ENCODE data around the gene CNTNAP2.

CNTNAP2 gene

GRCh38 chr7:147412782-147413556, 1296.4 kb downstream of the CNTNAP2 start:
- DNase-seq = no peak

GRCh38 chr7:147413557-147413870, 1296.9 kb downstream of the CNTNAP2 start:
- no peak for DNase-seq

GRCh38 chr7:147415991-147416390, 1299.4 kb downstream of the CNTNAP2 start:
- no peak for DNase-seq

GRCh38 chr7:147418966-147419365, 1302.4 kb downstream of the CNTNAP2 start:
- no peak for DNase-seq

- no peak for DNase-seq
Observed at GRCh38 chr7:147423875-147424274, 1307.3 kb downstream of the CNTNAP2 start.

GRCh38 chr7:147428075-147428474, 1311.5 kb downstream of the CNTNAP2 start:
- DNase-seq = no peak

GRCh38 chr7:147429961-147430360, 1313.4 kb downstream of the CNTNAP2 start:
- no peak for DNase-seq

- no peak for DNase-seq
Observed at GRCh38 chr7:147432079-147432478, 1315.5 kb downstream of the CNTNAP2 start.

- no peak for DNase-seq
Observed at GRCh38 chr7:147432576-147432975, 1316.0 kb downstream of the CNTNAP2 start.

- DNase-seq = no peak
Observed at GRCh38 chr7:147436718-147437117, 1320.1 kb downstream of the CNTNAP2 start.

- no peak for DNase-seq
Observed at GRCh38 chr7:147438216-147438615, 1321.6 kb downstream of the CNTNAP2 start.

- DNase-seq = no peak
Observed at GRCh38 chr7:147443942-147444341, 1327.3 kb downstream of the CNTNAP2 start.

GRCh38 chr7:147452816-147453215, 1336.2 kb downstream of the CNTNAP2 start:
- no peak for DNase-seq

- no peak for DNase-seq
Observed at GRCh38 chr7:147465223-147465622, 1348.6 kb downstream of the CNTNAP2 start.

GRCh38 chr7:147472556-147472955, 1356.0 kb downstream of the CNTNAP2 start:
- no peak for DNase-seq

GRCh38 chr7:147474862-147475261, 1358.3 kb downstream of the CNTNAP2 start:
- no peak for DNase-seq

- no peak for DNase-seq
Observed at GRCh38 chr7:147477526-147477925, 1360.9 kb downstream of the CNTNAP2 start.

GRCh38 chr7:147478796-147479195, 1362.2 kb downstream of the CNTNAP2 start:
- DNase-seq = peak; percentile 17

- DNase-seq = no peak
Observed at GRCh38 chr7:147483634-147484292, 1367.2 kb downstream of the CNTNAP2 start.

GRCh38 chr7:147485660-147486210, 1369.1 kb downstream of the CNTNAP2 start:
- no peak for DNase-seq

- DNase-seq = no peak
Observed at GRCh38 chr7:147492606-147493005, 1376.0 kb downstream of the CNTNAP2 start.

- DNase-seq = no peak
Observed at GRCh38 chr7:147496209-147496608, 1379.6 kb downstream of the CNTNAP2 start.

GRCh38 chr7:147497246-147497645, 1380.6 kb downstream of the CNTNAP2 start:
- DNase-seq = no peak

- DNase-seq = no peak
Observed at GRCh38 chr7:147498081-147498480, 1381.5 kb downstream of the CNTNAP2 start.

Measured in right kidney (tissue), 1 donor.